Right cardiac atrium (tissue), 5 donors: ENCODE results near the gene C17orf107. TPM values are rescaled to one million over a fixed set of nuclear protein-coding genes. Genes with fewer than 3 reads are reported as not detected.
A peak's percentile ranks its signal among the peaks of the same experiment; 100 is the strongest.
"Not testable (repeated sequence)": the region's sequence is repeated elsewhere in the genome, so short reads cannot be mapped to it uniquely, and the experiment has no call there.

Source experiments
- ATAC-seq, 2 donors: fragments of 200-7000 bp; cut with Tn5 transposase; one replicate each; pipeline versions ENCODE4 v1.8.0 to v1.9.1; 2020; ENCODE audit warnings: moderate library complexity in 2 of 2, mild to moderate bottlenecking in 1 of 2
- DNase-seq, 3 donors: peaks; one replicate each; pipeline ENCODE4 v3.0.0-alpha.2; 2020
- H3K27ac ChIP-seq: one replicate; pipeline ENCODE4 v1.5.1; 2013; ENCODE audit warnings: mild to moderate bottlenecking, low read length, control low read depth, moderate library complexity
- H3K27me3 ChIP-seq: one replicate; pipeline ENCODE4 v1.6.1; 2013; ENCODE audit not compliant: control insufficient read depth, insufficient read depth
- H3K4me1 ChIP-seq: one replicate; pipeline ENCODE4 v1.6.1; 2013; ENCODE audit warnings: low read length; ENCODE audit not compliant: control insufficient read depth, insufficient read depth
- H3K4me3 ChIP-seq: one replicate; pipeline ENCODE4 v1.5.1; 2013; ENCODE audit warnings: low read length, control low read depth
- H3K9me3 ChIP-seq: one replicate; pipeline ENCODE4 v1.6.1; 2013; ENCODE audit warnings: low read length; ENCODE audit not compliant: control insufficient read depth
- WGBS: extraction: QIAGEN DNeasy Blood & Tissue Kit; methylation state at CpG from one replicate; pipeline ENCODE4 v1.1.7; 2013; 5-methylcytosine and 5-hydroxymethylcytosine counted together
- intact Hi-C, 4 donors: fragments of 100-400 bp; cut with DNase I; formaldehyde crosslinking; loops; one replicate each; pipeline versions ENCODE4 v1.11.0 to v1.14.0; 2022 to 2023
- polyA plus RNA-seq: library from polyadenylated mRNA; stranded (reverse); fragments of 200-250 nt; gene quantifications from one replicate; pipeline ENCODE4 v1.2.3, GENCODE V29; 2013
- total RNA-seq, 4 donors: library from RNA; stranded (reverse); fragmentation: NEBNext Ultra II Directional; extraction: Animal tissue kit (Norgen Biotek cat#: 25700); gene quantifications; one replicate each; pipeline ENCODE4 v1.2.1, GENCODE V29; 2021
- donor health status: healthy with polysubstance abuse.
- donor health status: DM: no; HTN: yes; CAD: no.
- donor health status: DM: no; HTN: no; CAD: no.
- donor health status: DM: no; HTN: yes; CAD: no; lungs with severe emphysema.
- donor health status: DM: yes; HTN: yes; CAD: no.

Gene C17orf107
- total and polyA plus RNA-seq, 5 donors, result 2.7 to 3.6 (median 2.8) TPM

DNA sequence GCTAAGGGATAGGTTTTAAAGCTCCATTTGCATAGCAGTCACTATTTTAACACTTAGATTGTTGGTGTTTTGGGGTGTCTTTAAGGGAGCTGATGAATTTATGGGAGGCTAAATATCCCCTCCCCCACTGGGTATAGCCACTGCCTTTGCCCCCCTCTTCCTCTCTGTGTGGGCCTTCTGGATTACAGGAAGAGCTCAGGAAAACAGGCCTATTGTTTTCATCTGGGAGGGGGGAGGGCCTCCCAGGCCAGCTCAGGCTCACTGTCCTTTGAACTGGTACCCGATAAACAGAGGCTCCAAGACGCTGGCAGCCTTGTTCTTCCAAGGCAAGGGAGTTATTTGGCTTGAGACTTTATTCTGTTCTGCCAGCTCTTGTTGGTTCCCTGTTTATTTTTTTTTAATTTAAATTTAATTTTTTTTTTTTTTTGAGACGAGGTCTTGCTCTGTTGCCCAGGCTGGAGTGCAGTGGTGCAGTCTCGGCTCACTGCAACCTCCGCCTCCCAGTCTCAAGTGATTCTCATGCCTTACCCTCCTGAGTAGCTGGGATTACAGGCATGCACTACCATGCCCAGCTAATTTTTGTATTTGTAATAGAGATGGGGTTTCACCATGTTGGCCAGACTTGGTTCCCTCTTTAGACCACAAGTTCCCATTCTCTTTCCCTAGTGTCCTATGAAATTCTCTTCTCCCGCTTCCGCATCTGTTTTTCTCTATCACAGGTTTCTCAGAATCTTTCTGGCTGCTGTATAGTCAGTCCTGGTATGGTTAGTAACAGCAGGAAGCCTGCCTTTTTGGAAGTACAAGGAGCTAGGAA lies 41.1 kb upstream of the C17orf107 start:
- Histone ChIP-seq H3K27me3 (no peaks in the 10 kb centered on the region), H3K4me3 (no peak overlapping the region), H3K27ac (peak overlapping the region; percentile 81), H3K4me1 (peaks cover 24% of the 10 kb centered on the region), H3K9me3 (no peaks in the 10 kb centered on the region)
- intact Hi-C loops, result no loop called here
- ATAC-seq (peak; percentile 79 to 89), DNase-seq (peak in 2 of 3 donors; percentile 30 to 72)
- 50% methylated on average over 7 of the region's 7 CpGs for WGBS

DNA sequence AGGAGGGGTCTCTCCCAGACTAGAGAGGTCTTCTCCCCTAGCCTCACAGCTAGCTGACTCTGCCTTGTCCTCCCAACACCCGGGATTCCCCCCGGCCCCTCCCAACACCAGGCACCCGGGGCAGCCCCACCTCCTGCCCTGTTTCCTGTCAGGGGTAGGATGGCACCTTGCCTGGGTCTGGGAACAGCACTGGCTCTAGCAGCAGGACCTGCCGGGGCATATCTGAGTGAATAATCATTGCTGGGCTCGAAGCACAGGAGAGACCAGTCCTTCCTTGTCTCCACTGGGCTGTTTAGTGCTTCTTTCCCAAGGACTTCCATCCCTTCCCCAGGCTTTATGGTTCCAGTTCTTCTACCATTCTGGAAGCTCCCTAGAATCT lies 40.5 kb upstream of the C17orf107 start:
- no peak overlapping the region for H3K4me3 ChIP-seq
- peak; percentile 57 to 69 for ATAC-seq
- no peaks in the 10 kb centered on the region for H3K9me3 ChIP-seq
- peak; percentile 44 to 75 (median 74) for DNase-seq
- 21% methylated on average over 5 of the region's 5 CpGs for WGBS
- peaks cover 24% of the 10 kb centered on the region for H3K4me1 ChIP-seq
- H3K27ac ChIP-seq, result peak overlapping the region; percentile 81
- no peaks in the 10 kb centered on the region for H3K27me3 ChIP-seq
- intact Hi-C loops, result no loop called here

DNA sequence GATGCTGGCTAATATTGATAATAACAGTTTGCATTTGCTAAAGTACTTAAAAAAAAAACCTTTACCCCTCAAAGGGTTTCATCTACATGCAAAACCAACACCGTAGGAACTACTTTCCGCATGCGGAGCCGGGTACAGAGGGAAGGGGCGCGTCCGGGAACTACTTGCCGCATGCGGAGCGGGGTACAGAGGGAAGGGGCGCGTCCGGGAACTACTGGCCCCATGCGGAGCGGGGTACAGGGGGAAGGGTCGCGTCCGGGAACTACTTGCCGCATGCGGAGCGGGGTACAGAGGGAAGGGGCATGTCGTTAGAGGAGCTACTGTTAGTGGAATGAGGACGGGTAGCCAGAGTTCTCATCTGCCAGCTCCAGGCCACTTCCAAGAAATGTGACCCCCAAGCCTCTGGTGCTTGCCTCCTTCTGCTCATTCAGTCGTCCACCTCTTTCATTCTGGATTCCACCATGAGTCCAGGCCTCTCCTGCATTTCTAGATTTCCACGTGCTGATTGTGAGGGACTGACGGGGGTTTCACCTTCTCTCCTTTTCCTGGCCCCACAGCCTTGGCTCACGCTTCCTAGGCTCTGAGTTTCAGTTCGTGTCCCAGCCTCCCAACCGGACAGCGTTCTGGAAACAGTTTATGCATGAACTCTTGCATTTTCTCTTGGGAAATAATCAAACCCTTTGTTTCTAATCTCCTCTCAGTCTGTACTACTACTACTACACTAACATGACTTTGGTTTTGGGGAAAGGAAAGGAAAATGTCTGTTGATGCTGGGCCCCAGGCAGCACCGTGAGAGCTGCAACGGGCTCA lies 39.3 kb upstream of the C17orf107 start:
- peaks cover 24% of the 10 kb centered on the region for H3K4me1 ChIP-seq
- no peak for ATAC-seq

GRCh38 chr17:4860651-4861050 lies 38.7 kb upstream of the C17orf107 start:
- ATAC-seq, result no peak
- no peaks in the 10 kb centered on the region for H3K9me3 ChIP-seq
- peak overlapping the region; percentile 70 for H3K27ac ChIP-seq
- 90% methylated on average over 9 of the region's 9 CpGs for WGBS
- peaks cover 24% of the 10 kb centered on the region for H3K4me1 ChIP-seq
- H3K4me3 ChIP-seq, result no peak overlapping the region
- intact Hi-C loops, result no loop called here
- no peaks in the 10 kb centered on the region for H3K27me3 ChIP-seq
- no peak for DNase-seq

More for the DNA sequence above, 39.3 kb upstream of the C17orf107 start:
- 77% methylated on average over 32 of the region's 32 CpGs for WGBS
- no peaks in the 10 kb centered on the region for H3K9me3 ChIP-seq
- H3K4me3 ChIP-seq, result no peak overlapping the region
- no peak for DNase-seq
- intact Hi-C loops, result no loop called here
- peak overlapping the region; percentile 70 for H3K27ac ChIP-seq
- H3K27me3 ChIP-seq, result no peaks in the 10 kb centered on the region

DNA sequence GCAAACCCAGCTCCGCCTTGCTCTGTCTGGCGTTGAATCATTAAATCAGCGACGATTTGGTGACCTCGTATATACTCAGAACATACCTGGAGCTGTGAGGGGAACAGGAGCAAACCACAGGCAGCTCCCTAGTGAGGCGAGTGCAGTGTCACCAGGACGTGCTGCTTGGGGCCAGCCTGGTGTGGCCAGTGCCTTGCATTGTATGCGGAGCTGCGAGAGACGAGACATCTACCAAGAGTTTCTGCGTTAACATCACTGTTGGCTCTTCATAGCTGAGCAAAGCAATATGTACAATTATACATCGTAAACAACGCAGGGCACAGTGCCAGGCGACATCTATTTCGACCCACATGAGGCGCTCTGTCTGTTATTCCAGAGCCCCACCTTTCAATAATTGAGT lies 38.3 kb upstream of the C17orf107 start:
- Histone ChIP-seq H3K4me3 (no peak overlapping the region), H3K27me3 (no peaks in the 10 kb centered on the region), H3K4me1 (peaks cover 24% of the 10 kb centered on the region), H3K27ac (no peak overlapping the region), H3K9me3 (no peaks in the 10 kb centered on the region)
- 94% methylated on average over 16 of the region's 16 CpGs for WGBS
- ATAC-seq (no peak), DNase-seq (no peak)
- intact Hi-C loops, result no loop called here

- Histone ChIP-seq H3K9me3 (no peaks in the 10 kb centered on the region), H3K4me3 (no peak overlapping the region), H3K27me3 (no peaks in the 10 kb centered on the region), H3K4me1 (peaks cover 15% of the 10 kb centered on the region), H3K27ac (no peak overlapping the region)
- ATAC-seq (no peak), DNase-seq (no peak)
- WGBS, result 96% methylated on average over 4 of the region's 4 CpGs
- intact Hi-C loops, result no loop called here
Observed at GRCh38 chr17:4862720-4863119, 36.6 kb upstream of the C17orf107 start.

GRCh38 chr17:4863321-4863720 lies 36.0 kb upstream of the C17orf107 start:
- H3K9me3 ChIP-seq, result no peaks in the 10 kb centered on the region
- DNase-seq (no peak), ATAC-seq (no peak)
- H3K27ac ChIP-seq, result no peak overlapping the region
- 79% methylated on average over 1 of the region's 1 CpG for WGBS
- no peak overlapping the region for H3K4me3 ChIP-seq
- intact Hi-C loops, result no loop called here
- H3K27me3 ChIP-seq, result no peaks in the 10 kb centered on the region
- peaks cover 14% of the 10 kb centered on the region for H3K4me1 ChIP-seq

DNA sequence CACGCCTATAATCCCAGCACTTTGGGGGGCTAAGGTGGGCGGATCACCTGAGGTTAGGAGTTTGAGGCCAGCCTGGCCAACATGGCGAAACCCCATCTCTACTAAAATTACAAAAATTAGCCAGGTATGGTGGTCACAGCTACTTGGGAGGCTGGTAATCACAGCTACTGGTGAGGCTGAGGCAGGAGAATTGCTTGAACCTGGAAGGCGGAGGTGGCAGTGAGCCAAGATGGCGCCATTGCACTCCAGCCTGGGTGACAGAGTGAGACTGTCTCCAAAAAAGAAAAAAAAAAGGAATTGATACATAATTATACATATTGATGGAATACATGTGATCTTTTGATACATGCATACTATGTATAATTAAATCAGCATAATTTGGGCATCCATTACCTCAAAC lies 31.8 kb upstream of the C17orf107 start:
- H3K9me3 ChIP-seq, H3K4me1 ChIP-seq, DNase-seq, H3K4me3 ChIP-seq, H3K27me3 ChIP-seq, intact Hi-C loops, H3K27ac ChIP-seq, ATAC-seq: not testable (repeated sequence)
- 83% methylated on average over 5 of the region's 5 CpGs for WGBS

DNA sequence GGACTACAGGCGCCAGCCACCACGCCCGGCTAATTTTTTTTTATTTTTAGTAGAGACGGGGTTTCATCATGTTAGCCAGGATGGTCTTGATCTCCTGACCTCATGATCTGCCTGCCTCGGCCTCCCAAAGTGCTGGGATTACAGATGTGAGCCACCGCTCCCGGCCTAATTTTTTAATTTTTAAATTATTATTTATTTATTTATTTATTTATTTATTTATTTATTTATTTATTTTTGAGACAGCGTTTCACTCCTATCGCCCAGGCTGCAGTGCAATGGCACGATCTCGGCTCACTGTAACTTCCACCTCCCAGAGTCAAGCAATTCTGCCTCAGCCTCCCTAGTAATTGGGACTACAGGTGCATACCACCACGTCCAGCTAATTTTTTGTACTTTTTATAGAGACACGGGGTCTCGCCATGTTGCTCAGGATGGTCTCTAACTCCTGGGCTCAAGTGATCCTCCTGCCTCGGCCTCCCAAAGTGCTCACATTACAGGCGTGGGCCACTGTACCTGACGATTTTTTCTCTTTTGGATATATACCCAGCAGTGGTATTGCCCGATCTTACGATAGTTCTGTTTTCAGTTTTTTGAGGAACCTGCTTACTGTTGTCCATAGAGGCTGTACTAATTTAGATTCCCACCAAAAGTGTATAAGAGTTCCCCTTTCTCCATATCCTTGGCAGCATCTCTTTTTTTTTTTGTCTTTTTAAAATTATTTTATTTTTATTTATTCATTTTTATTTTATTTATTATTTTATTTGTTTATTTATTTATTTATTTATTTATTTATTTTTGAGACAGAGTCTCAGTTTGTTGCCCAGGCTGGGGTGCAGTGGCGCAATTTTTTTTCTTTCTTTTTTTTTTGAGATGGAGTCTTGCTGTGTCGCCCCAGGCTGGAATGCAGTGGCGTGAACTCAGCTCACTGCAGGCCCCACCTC lies 30.0 kb upstream of the C17orf107 start:
- intact Hi-C loops, H3K27me3 ChIP-seq, H3K9me3 ChIP-seq, H3K4me1 ChIP-seq, DNase-seq, ATAC-seq, H3K27ac ChIP-seq, H3K4me3 ChIP-seq: not testable (repeated sequence)
- WGBS, result 95% methylated on average over 22 of the region's 22 CpGs

DNA sequence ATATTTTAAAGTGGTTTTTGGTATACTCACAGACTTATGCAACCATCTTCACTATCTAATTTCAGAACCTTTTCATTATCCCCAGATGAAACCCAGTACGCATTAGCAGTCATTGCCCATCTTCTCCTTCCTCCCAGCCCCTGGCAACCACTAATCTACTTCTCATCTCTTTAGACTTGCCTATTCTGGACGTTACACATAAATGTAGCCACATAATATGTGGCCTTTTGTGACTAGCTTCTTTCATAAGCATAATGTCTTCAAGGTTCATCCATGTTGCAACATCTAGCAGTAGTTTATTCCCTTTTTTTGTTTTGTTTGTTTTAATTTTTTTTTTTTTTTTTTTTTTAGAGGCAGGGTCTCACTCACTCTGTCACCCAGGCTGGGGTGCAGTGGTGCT lies 28.5 kb upstream of the C17orf107 start:
- Histone ChIP-seq H3K27ac (no peak overlapping the region), H3K27me3 (no peaks in the 10 kb centered on the region), H3K4me1 (no peaks in the 10 kb centered on the region), H3K4me3 (no peak overlapping the region), H3K9me3 (no peaks in the 10 kb centered on the region)
- ATAC-seq, result no peak
- no peak for DNase-seq
- intact Hi-C loops, result no loop called here
- WGBS, result 75% methylated on average over 2 of the region's 2 CpGs
